ENCODE data around the gene PDZRN4. TPM values are rescaled to one million over a fixed set of nuclear protein-coding genes. Genes with fewer than 3 reads are reported as not detected.

PDZRN4 gene
- total RNA-seq, 4 donors from 2014 or later = 4.2 to 12.9 (median 8.0) TPM

GRCh38 chr12:41548926-41549325 lies 360.8 kb downstream of the PDZRN4 start:
- no peaks in the 10 kb centered on the region for H3K27me3 ChIP-seq
- no peaks in the 10 kb centered on the region for H3K9me3 ChIP-seq
- no peak overlapping the region for H3K27ac ChIP-seq
- no peaks in the 10 kb centered on the region for H3K36me3 ChIP-seq
- no peak for DNase-seq
- intact Hi-C loops (cut with DNase I; ENCODE audit: low total_unique reads) = loop anchor here (5.0 kb wide), 1 partner anchor 532 kb away; no protein-coding TSS in a partner anchor
- H3K4me1 ChIP-seq = no peaks in the 10 kb centered on the region
- TF ChIP-seq CTCF (IDR thresholded peaks at IDR 0.05) (no peak), EP300 (IDR thresholded peaks at IDR 0.05; ENCODE audit: low read depth) (no peak), POLR2A (IDR thresholded peaks at IDR 0.05) (no peak), POLR2AphosphoS5 (IDR thresholded peaks at IDR 0.05) (no peak)
- in situ Hi-C loops (cut with MboI; ENCODE audit: low pct_ligation_motif_present in 1 of 4, low pct_unique_long_range_greater_than_20kb in 1 of 4, low sequenced_read_pairs in 3 of 4) = no loop called here
- H3K4me3 ChIP-seq = no peak overlapping the region
- WGBS, 2 donors (ENCODE audit: low coverage in 1 of 2) = 94% methylated on average over 4 of the region's 4 CpGs

GRCh38 chr12:41552588-41552987 lies 364.5 kb downstream of the PDZRN4 start:
- H3K27me3 ChIP-seq = no peaks in the 10 kb centered on the region
- H3K36me3 ChIP-seq = no peaks in the 10 kb centered on the region
- no peak overlapping the region for H3K27ac ChIP-seq
- DNase-seq = no peak
- intact Hi-C loops (cut with DNase I; ENCODE audit: low total_unique reads) = no loop called here
- 70 to 76% methylated on average over 8 to 9 of the region's 9 CpGs for WGBS, 2 donors (ENCODE audit: low coverage in 1 of 2)
- H3K9me3 ChIP-seq = no peaks in the 10 kb centered on the region
- in situ Hi-C loops (cut with MboI; ENCODE audit: low pct_ligation_motif_present in 1 of 4, low pct_unique_long_range_greater_than_20kb in 1 of 4, low sequenced_read_pairs in 3 of 4) = no loop called here
- H3K4me1 ChIP-seq = no peaks in the 10 kb centered on the region
- H3K4me3 ChIP-seq = no peak overlapping the region
- TF ChIP-seq POLR2AphosphoS5 (IDR thresholded peaks at IDR 0.05) (no peak), CTCF (IDR thresholded peaks at IDR 0.05) (no peak), POLR2A (IDR thresholded peaks at IDR 0.05) (no peak), EP300 (IDR thresholded peaks at IDR 0.05; ENCODE audit: low read depth) (no peak)

DNA sequence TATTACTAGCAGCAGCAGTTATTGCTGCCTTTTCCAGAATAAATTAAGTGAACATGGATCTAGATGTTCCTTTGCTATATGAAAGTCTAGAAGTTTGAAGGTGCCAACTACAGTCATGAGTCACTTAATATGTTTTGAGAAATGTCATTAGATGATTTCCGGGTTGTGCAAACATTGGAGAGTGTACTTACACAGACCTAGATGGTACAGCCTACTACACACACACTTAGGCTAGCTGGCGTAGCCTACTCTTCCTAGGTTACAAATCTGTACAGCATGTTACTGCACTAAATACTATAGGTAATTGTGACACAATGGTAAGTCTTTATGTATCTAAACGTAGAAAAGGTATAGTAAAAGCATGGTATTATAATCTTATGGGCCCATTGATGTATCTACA lies 368.1 kb downstream of the PDZRN4 start:
- WGBS, 2 donors (ENCODE audit: low coverage in 1 of 2) = 76 to 83% methylated on average over 3 of the region's 3 CpGs

GRCh38 chr12:41557344-41557743 lies 369.2 kb downstream of the PDZRN4 start:
- Histone ChIP-seq H3K4me3 (no peak overlapping the region), H3K9me3 (no peaks in the 10 kb centered on the region), H3K27me3 (no peaks in the 10 kb centered on the region), H3K4me1 (no peaks in the 10 kb centered on the region), H3K27ac (no peak overlapping the region), H3K36me3 (no peaks in the 10 kb centered on the region)
- no peak for DNase-seq
- TF ChIP-seq CTCF (IDR thresholded peaks at IDR 0.05) (no peak), EP300 (IDR thresholded peaks at IDR 0.05; ENCODE audit: low read depth) (no peak), POLR2AphosphoS5 (IDR thresholded peaks at IDR 0.05) (no peak), POLR2A (IDR thresholded peaks at IDR 0.05) (no peak)
- intact Hi-C loops (cut with DNase I; ENCODE audit: low total_unique reads) = no loop called here
- 83% methylated on average over 4 of the region's 4 CpGs; no CpG with 5 or more reads in 1 of the 2 donors for WGBS, 2 donors (ENCODE audit: low coverage in 1 of 2)
- in situ Hi-C loops (cut with MboI; ENCODE audit: low pct_ligation_motif_present in 1 of 4, low pct_unique_long_range_greater_than_20kb in 1 of 4, low sequenced_read_pairs in 3 of 4) = no loop called here

More for the DNA sequence above, 368.1 kb downstream of the PDZRN4 start:
- H3K27me3 ChIP-seq = no peaks in the 10 kb centered on the region
- H3K27ac ChIP-seq = no peak overlapping the region
- intact Hi-C loops (cut with DNase I; ENCODE audit: low total_unique reads) (no loop called here), in situ Hi-C loops (cut with MboI; ENCODE audit: low pct_ligation_motif_present in 1 of 4, low pct_unique_long_range_greater_than_20kb in 1 of 4, low sequenced_read_pairs in 3 of 4) (no loop called here)
- H3K36me3 ChIP-seq = no peaks in the 10 kb centered on the region
- H3K9me3 ChIP-seq = no peaks in the 10 kb centered on the region
- no peak for DNase-seq
- H3K4me1 ChIP-seq = no peaks in the 10 kb centered on the region
- no peak overlapping the region for H3K4me3 ChIP-seq
- TF ChIP-seq POLR2AphosphoS5 (IDR thresholded peaks at IDR 0.05) (no peak), EP300 (IDR thresholded peaks at IDR 0.05; ENCODE audit: low read depth) (no peak), CTCF (IDR thresholded peaks at IDR 0.05) (no peak), POLR2A (IDR thresholded peaks at IDR 0.05) (no peak)
